ENCODE results near the gene FAM13A. TPM values are rescaled to one million over a fixed set of nuclear protein-coding genes. Genes with fewer than 3 reads are reported as not detected.

FAM13A gene
- total RNA-seq, 1 donor from 2014 or later, result 57.7 TPM

GRCh38 chr4:88821522-88821921, 235.5 kb downstream of the FAM13A start:
- TF ChIP-seq, protein P1, sequence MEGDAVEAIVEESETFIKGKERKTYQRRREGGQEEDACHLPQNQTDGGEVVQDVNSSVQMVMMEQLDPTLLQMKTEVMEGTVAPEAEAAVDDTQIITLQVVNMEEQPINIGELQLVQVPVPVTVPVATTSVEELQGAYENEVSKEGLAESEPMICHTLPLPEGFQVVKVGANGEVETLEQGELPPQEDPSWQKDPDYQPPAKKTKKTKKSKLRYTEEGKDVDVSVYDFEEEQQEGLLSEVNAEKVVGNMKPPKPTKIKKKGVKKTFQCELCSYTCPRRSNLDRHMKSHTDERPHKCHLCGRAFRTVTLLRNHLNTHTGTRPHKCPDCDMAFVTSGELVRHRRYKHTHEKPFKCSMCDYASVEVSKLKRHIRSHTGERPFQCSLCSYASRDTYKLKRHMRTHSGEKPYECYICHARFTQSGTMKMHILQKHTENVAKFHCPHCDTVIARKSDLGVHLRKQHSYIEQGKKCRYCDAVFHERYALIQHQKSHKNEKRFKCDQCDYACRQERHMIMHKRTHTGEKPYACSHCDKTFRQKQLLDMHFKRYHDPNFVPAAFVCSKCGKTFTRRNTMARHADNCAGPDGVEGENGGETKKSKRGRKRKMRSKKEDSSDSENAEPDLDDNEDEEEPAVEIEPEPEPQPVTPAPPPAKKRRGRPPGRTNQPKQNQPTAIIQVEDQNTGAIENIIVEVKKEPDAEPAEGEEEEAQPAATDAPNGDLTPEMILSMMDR (IDR thresholded peaks at IDR 0.05; ENCODE audit: unreplicated experiment), result no peak
- Mint-ChIP-seq H3K27me3 (ENCODE audit: low read depth) (no peaks in the 10 kb centered on the region), H3K9me3 (no peaks in the 10 kb centered on the region), H3K4me1 (peaks cover 59% of the 10 kb centered on the region), H3K36me3 (no peaks in the 10 kb centered on the region), H3K27ac (peak overlapping the region; percentile 23), H3K4me3 (peak overlapping the region; percentile 83)
- no peak for DNase-seq (ENCODE audit: low spot score in 2 of 2, unreplicated experiment in 2 of 2)

DNA sequence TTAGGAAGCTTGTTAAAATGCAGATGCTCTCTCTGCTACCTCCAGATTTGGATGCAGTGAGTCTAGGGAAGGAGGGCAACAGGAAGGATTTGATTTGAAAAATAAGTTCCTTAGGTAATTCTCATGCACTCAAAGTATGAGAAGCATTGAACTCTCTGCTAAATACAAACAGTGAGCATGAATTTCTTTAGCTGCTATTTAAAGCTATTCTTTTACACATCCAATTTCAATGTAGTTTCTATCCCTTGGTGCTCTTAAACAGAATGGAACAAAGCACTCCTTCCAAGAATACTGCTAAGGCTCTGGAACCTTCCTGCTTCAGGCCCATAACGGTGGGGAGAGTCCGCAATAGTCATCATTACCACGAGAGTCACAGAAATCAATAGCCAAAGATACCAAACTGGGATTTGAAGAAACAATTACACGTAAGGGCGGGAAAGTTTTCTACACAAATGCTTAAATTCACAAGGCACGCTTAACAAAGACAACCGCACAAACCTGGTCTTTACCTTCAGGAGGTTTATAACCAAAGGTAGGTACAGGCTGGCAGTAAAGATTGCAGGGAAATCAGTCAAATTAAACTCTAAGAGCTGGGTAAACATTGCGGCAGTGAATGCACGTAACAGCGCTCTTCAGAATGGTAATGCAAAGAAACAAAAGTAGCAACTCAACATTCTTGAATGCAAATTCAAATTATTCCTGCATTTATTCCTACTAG, 236.1 kb downstream of the FAM13A start:
- H3K36me3 Mint-ChIP-seq, result no peaks in the 10 kb centered on the region
- peaks cover 64% of the 10 kb centered on the region for H3K4me1 Mint-ChIP-seq
- H3K27me3 Mint-ChIP-seq (ENCODE audit: low read depth), result no peaks in the 10 kb centered on the region

GRCh38 chr4:88819818-88820697, 236.9 kb downstream of the FAM13A start:
- Mint-ChIP-seq H3K27ac (peak overlapping the region; percentile 94), H3K36me3 (no peaks in the 10 kb centered on the region), H3K27me3 (ENCODE audit: low read depth) (no peaks in the 10 kb centered on the region), H3K9me3 (no peaks in the 10 kb centered on the region), H3K4me3 (peak overlapping the region; percentile 83), H3K4me1 (peaks cover 67% of the 10 kb centered on the region)
- TF ChIP-seq, protein P1 (IDR thresholded peaks at IDR 0.05; ENCODE audit: unreplicated experiment), result no peak
- DNase-seq (ENCODE audit: low spot score in 2 of 2, unreplicated experiment in 2 of 2), result no peak

More for the DNA sequence above, 236.1 kb downstream of the FAM13A start:
- DNase-seq (ENCODE audit: low spot score in 2 of 2, unreplicated experiment in 2 of 2), result no peak
- peak overlapping the region; percentile 83 for H3K4me3 Mint-ChIP-seq
- no peaks in the 10 kb centered on the region for H3K9me3 Mint-ChIP-seq
- TF ChIP-seq, protein P1 (IDR thresholded peaks at IDR 0.05; ENCODE audit: unreplicated experiment), result no peak
- peak overlapping the region; percentile 94 for H3K27ac Mint-ChIP-seq

- peaks cover 73% of the 10 kb centered on the region for H3K4me1 Mint-ChIP-seq
- DNase-seq (ENCODE audit: low spot score in 2 of 2, unreplicated experiment in 2 of 2), result no peak
- no peaks in the 10 kb centered on the region for H3K9me3 Mint-ChIP-seq
- TF ChIP-seq, protein P1 (IDR thresholded peaks at IDR 0.05; ENCODE audit: unreplicated experiment), result no peak
- no peaks in the 10 kb centered on the region for H3K36me3 Mint-ChIP-seq
- H3K4me3 Mint-ChIP-seq, result no peak overlapping the region
- H3K27me3 Mint-ChIP-seq (ENCODE audit: low read depth), result no peaks in the 10 kb centered on the region
- H3K27ac Mint-ChIP-seq, result peak overlapping the region; percentile 71
These were observed 238.1 kb downstream of the FAM13A start for GRCh38 chr4:88818631-88819470.

DNA sequence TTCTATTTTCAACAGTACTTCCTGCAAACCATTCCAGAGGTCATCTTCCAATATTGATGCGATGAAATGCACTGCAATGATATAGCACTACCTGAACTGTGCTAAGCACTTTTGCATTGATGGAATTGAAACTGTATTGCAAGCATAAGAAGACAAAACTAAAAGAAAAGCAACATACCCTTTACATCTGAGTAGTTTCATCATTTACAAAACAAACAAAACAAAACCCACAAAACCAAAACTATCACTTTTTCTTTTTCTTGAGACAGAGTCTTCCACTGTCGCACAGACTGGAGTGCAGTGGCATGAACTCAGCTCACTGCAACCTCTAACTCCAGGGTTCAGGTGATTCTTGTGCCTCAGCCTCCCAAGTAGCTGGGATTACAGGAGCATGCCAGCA, 239.2 kb downstream of the FAM13A start:
- no peak for DNase-seq (ENCODE audit: low spot score in 2 of 2, unreplicated experiment in 2 of 2)
- Mint-ChIP-seq H3K27ac (peak overlapping the region; percentile 45), H3K4me3 (no peak overlapping the region), H3K4me1 (peaks cover 73% of the 10 kb centered on the region), H3K9me3 (no peaks in the 10 kb centered on the region), H3K36me3 (no peaks in the 10 kb centered on the region), H3K27me3 (ENCODE audit: low read depth) (no peaks in the 10 kb centered on the region)
- TF ChIP-seq, protein P1 (IDR thresholded peaks at IDR 0.05; ENCODE audit: unreplicated experiment), result no peak

Measured in mesothelial cell of epicardium (in vitro differentiated cells).